ENCODE results near the gene NMNAT2. TPM values are rescaled to one million over a fixed set of nuclear protein-coding genes. Genes with fewer than 3 reads are reported as not detected.

NMNAT2 gene
- total and polyA plus RNA-seq, 7 donors = under 0.01 to 5.5 (median 3.6) TPM

GRCh38 chr1:183273300-183273699 is 144.9 kb downstream of the NMNAT2 start:
- 86 to 89% methylated on average over 5 of the region's 5 CpGs for WGBS, 2 donors
- H3K27ac ChIP-seq = no peak overlapping the region

GRCh38 chr1:183272390-183272848 is 145.8 kb downstream of the NMNAT2 start:
- TF ChIP-seq CTCF (IDR thresholded peaks at IDR 0.05) (no peak), EP300 (IDR thresholded peaks at IDR 0.05) (no peak), POLR2A (IDR thresholded peaks at IDR 0.05) (no peak), POLR2AphosphoS5 (IDR thresholded peaks at IDR 0.05) (no peak)
- Histone ChIP-seq H3K4me1 (no peaks in the 10 kb centered on the region), H3K36me3 (no peaks in the 10 kb centered on the region), H3K4me3 (no peak overlapping the region), H3K9me3 (no peaks in the 10 kb centered on the region), H3K27ac (peak overlapping the region in 2 of 4 donors; percentile 14 to 42), H3K27me3 (no peaks in the 10 kb centered on the region)
- intact Hi-C loops (cut with DNase I) = no loop called here
- WGBS, 2 donors = 85 to 86% methylated on average over 4 of the region's 4 CpGs
- no peak for DNase-seq

More at GRCh38 chr1:183273300-183273699, 144.9 kb downstream of the NMNAT2 start:
- H3K27me3 ChIP-seq = no peaks in the 10 kb centered on the region
- DNase-seq = no peak
- H3K4me1 ChIP-seq = peaks cover 0 to 5% (median 3%) of the 10 kb centered on the region in 4 donors
- no peaks in the 10 kb centered on the region for H3K9me3 ChIP-seq
- intact Hi-C loops (cut with DNase I) = no loop called here
- no peak for TF ChIP-seq POLR2A (IDR thresholded peaks at IDR 0.05)
- no peak for TF ChIP-seq POLR2AphosphoS5 (IDR thresholded peaks at IDR 0.05)
- no peak for TF ChIP-seq EP300 (IDR thresholded peaks at IDR 0.05)
- no peak for TF ChIP-seq CTCF (IDR thresholded peaks at IDR 0.05)
- H3K4me3 ChIP-seq = no peak overlapping the region
- no peaks in the 10 kb centered on the region for H3K36me3 ChIP-seq

- TF ChIP-seq CTCF (IDR thresholded peaks at IDR 0.05) = no peak
- no peak for TF ChIP-seq POLR2A (IDR thresholded peaks at IDR 0.05)
- TF ChIP-seq EP300 (IDR thresholded peaks at IDR 0.05) = no peak
- no peak for TF ChIP-seq POLR2AphosphoS5 (IDR thresholded peaks at IDR 0.05)
- WGBS, 2 donors = 64 to 65% methylated on average over 5 of the region's 5 CpGs
- H3K4me3 ChIP-seq = no peak overlapping the region
- peak overlapping the region in 2 of 4 donors; percentile 25 to 40 for H3K27ac ChIP-seq
- H3K27me3 ChIP-seq = no peaks in the 10 kb centered on the region
- no peaks in the 10 kb centered on the region for H3K9me3 ChIP-seq
- H3K4me1 ChIP-seq = no peaks in the 10 kb centered on the region
- intact Hi-C loops (cut with DNase I) = no loop called here
- DNase-seq = no peak
- H3K36me3 ChIP-seq = no peaks in the 10 kb centered on the region
Measured at GRCh38 chr1:183270541-183271141, 147.5 kb downstream of the NMNAT2 start.

GRCh38 chr1:183267646-183268431 is 150.3 kb downstream of the NMNAT2 start:
- 76 to 77% methylated on average over 7 of the region's 7 CpGs for WGBS, 2 donors
- H3K27ac ChIP-seq = peak overlapping the region; percentile 14 to 44 (median 24)

GRCh38 chr1:183263886-183264602 is 154.1 kb downstream of the NMNAT2 start:
- no peaks in the 10 kb centered on the region for H3K36me3 ChIP-seq
- TF ChIP-seq POLR2AphosphoS5 (IDR thresholded peaks at IDR 0.05) (no peak), EP300 (IDR thresholded peaks at IDR 0.05) (no peak), POLR2A (IDR thresholded peaks at IDR 0.05) (no peak), CTCF (IDR thresholded peaks at IDR 0.05) (no peak)
- 74 to 75% methylated on average over 6 of the region's 6 CpGs for WGBS, 2 donors
- intact Hi-C loops (cut with DNase I) = no loop called here
- DNase-seq = no peak
- no peak overlapping the region for H3K4me3 ChIP-seq
- H3K9me3 ChIP-seq = no peaks in the 10 kb centered on the region
- no peaks in the 10 kb centered on the region for H3K27me3 ChIP-seq
- no peak overlapping the region for H3K27ac ChIP-seq
- H3K4me1 ChIP-seq = no peaks in the 10 kb centered on the region

More at GRCh38 chr1:183267646-183268431, 150.3 kb downstream of the NMNAT2 start:
- DNase-seq = no peak
- Histone ChIP-seq H3K4me1 (no peaks in the 10 kb centered on the region), H3K27me3 (no peaks in the 10 kb centered on the region), H3K4me3 (no peak overlapping the region), H3K9me3 (no peaks in the 10 kb centered on the region), H3K36me3 (no peaks in the 10 kb centered on the region)
- intact Hi-C loops (cut with DNase I) = no loop called here
- no peak for TF ChIP-seq EP300 (IDR thresholded peaks at IDR 0.05)
- TF ChIP-seq POLR2AphosphoS5 (IDR thresholded peaks at IDR 0.05) = peak in 3 of 4 donors; percentile 19 to 72 (median 31)
